ENCODE data around the gene GEMIN7. TPM values are rescaled to one million over a fixed set of nuclear protein-coding genes. Genes with fewer than 3 reads are reported as not detected.

Gene GEMIN7
- total and polyA plus RNA-seq, 9 donors, result 9.7 to 16.0 (median 11.7) TPM

- no peaks in the 10 kb centered on the region for H3K36me3 ChIP-seq
- intact Hi-C loops (cut with DNase I), result no loop called here
- H3K4me3 ChIP-seq, result no peak overlapping the region
- WGBS, 3 donors, result 73 to 81% (median 74%) methylated on average over 27 to 34 of the region's 34 CpGs
- DNase-seq, result no peak
- H3K27me3 ChIP-seq, result no peaks in the 10 kb centered on the region
- H3K4me1 ChIP-seq (ENCODE audit: insufficient read depth), result peaks cover 6% of the 10 kb centered on the region
- no peak overlapping the region for H3K27ac ChIP-seq
- TF ChIP-seq EP300 (IDR thresholded peaks at IDR 0.05) (no peak), POLR2A (IDR thresholded peaks at IDR 0.05) (no peak), CTCF (IDR thresholded peaks at IDR 0.05) (no peak)
- H3K9me3 ChIP-seq, result no peaks in the 10 kb centered on the region
These were observed 6.9 kb upstream of the GEMIN7 start for GRCh38 chr19:45071969-45072790.

GRCh38 chr19:45074744-45075300 lies 4.2 kb upstream of the GEMIN7 start:
- no peak for DNase-seq
- WGBS, 3 donors, result 65 to 75% (median 67%) methylated on average over 11 of the region's 11 CpGs
- H3K27me3 ChIP-seq, result no peaks in the 10 kb centered on the region
- H3K36me3 ChIP-seq, result no peaks in the 10 kb centered on the region
- no peak overlapping the region for H3K4me3 ChIP-seq
- no peaks in the 10 kb centered on the region for H3K9me3 ChIP-seq
- H3K4me1 ChIP-seq (ENCODE audit: insufficient read depth), result peaks cover 6% of the 10 kb centered on the region
- TF ChIP-seq EP300 (IDR thresholded peaks at IDR 0.05), result no peak
- no peak for TF ChIP-seq POLR2A (IDR thresholded peaks at IDR 0.05)
- H3K27ac ChIP-seq, result no peak overlapping the region
- intact Hi-C loops (cut with DNase I), result no loop called here

- no peak overlapping the region for H3K27ac ChIP-seq
These were observed 3.6 kb upstream of the GEMIN7 start for GRCh38 chr19:45075301-45076028.

GRCh38 chr19:45076029-45076850 lies 2.8 kb upstream of the GEMIN7 start, which contains the start of gene ZNF296:
TSS of gene ZNF296 (minus strand) at chr19:45076478. CDS start at chr19:45076373, 105 bp downstream.
- no peak for TF ChIP-seq POLR2A (IDR thresholded peaks at IDR 0.05)
- no peak for TF ChIP-seq EP300 (IDR thresholded peaks at IDR 0.05)
- no peak for TF ChIP-seq CTCF (IDR thresholded peaks at IDR 0.05)
- H3K4me3 ChIP-seq, result peak within 1 kb of the TSS; percentile 36
- H3K4me1 ChIP-seq (ENCODE audit: insufficient read depth), result peaks cover 6% of the 10 kb centered on the region
- H3K27me3 ChIP-seq, result no peaks in the 10 kb centered on the region
- intact Hi-C loops (cut with DNase I), result no loop called here
- no peaks in the 10 kb centered on the region for H3K9me3 ChIP-seq
- WGBS, 3 donors, result 2 to 3% (median 3%) methylated on average over 45 to 81 of the region's 81 CpGs
- DNase-seq, result peak in 2 of 5 donors; percentile 50 to 57
- H3K36me3 ChIP-seq, result no peaks in the 10 kb centered on the region
- H3K27ac ChIP-seq, result no peak within 1 kb of the TSS

More at GRCh38 chr19:45075301-45076028, 3.6 kb upstream of the GEMIN7 start:
- no peaks in the 10 kb centered on the region for H3K9me3 ChIP-seq
- no peak for DNase-seq
- WGBS, 3 donors, result 20 to 37% (median 32%) methylated on average over 22 to 26 of the region's 26 CpGs
- no peaks in the 10 kb centered on the region for H3K36me3 ChIP-seq
- TF ChIP-seq POLR2A (IDR thresholded peaks at IDR 0.05) (no peak), EP300 (IDR thresholded peaks at IDR 0.05) (no peak)
- intact Hi-C loops (cut with DNase I), result no loop called here
- peak overlapping the region; percentile 36 for H3K4me3 ChIP-seq
- no peaks in the 10 kb centered on the region for H3K27me3 ChIP-seq
- peaks cover 6% of the 10 kb centered on the region for H3K4me1 ChIP-seq (ENCODE audit: insufficient read depth)
